GM21717 (cell line): ENCODE measurements around the gene PNPLA7.
"Not testable (repeated sequence)": the region's sequence is repeated elsewhere in the genome, so short reads cannot be mapped to it uniquely, and the experiment has no call there.

Experiments
- ATAC-seq: cut with Tn5 transposase; IDR thresholded peaks from one replicate; pipeline ENCODE4 v1.9.1; 2021; ENCODE audit warnings: mild to moderate bottlenecking, moderate library complexity; ENCODE audit not compliant: unreplicated experiment

PNPLA7 gene

GRCh38 chr9:137575716-137576411 lies 25.7 kb upstream of the PNPLA7 start:
- no peak for ATAC-seq

- ATAC-seq, result no peak
Measured at GRCh38 chr9:137575364-137575715, 25.1 kb upstream of the PNPLA7 start.

GRCh38 chr9:137574192-137574591 lies 24.0 kb upstream of the PNPLA7 start:
- no peak for ATAC-seq

- ATAC-seq, result no peak
Measured at GRCh38 chr9:137570566-137570965, 20.4 kb upstream of the PNPLA7 start.

GRCh38 chr9:137569609-137570203 lies 19.5 kb upstream of the PNPLA7 start:
- no peak for ATAC-seq

GRCh38 chr9:137568445-137568844 lies 18.2 kb upstream of the PNPLA7 start:
- not testable (repeated sequence) for ATAC-seq

- ATAC-seq, result no peak
Measured at GRCh38 chr9:137564817-137565411, 14.7 kb upstream of the PNPLA7 start.

- ATAC-seq, result no peak
Measured at GRCh38 chr9:137564134-137564533, 13.9 kb upstream of the PNPLA7 start.

GRCh38 chr9:137558127-137558526 lies 7.9 kb upstream of the PNPLA7 start:
- no peak for ATAC-seq

GRCh38 chr9:137556069-137556838 lies 6.1 kb upstream of the PNPLA7 start:
- no peak for ATAC-seq

GRCh38 chr9:137555179-137555578 lies 5.0 kb upstream of the PNPLA7 start:
- ATAC-seq, result no peak

GRCh38 chr9:137554349-137554748 lies 4.1 kb upstream of the PNPLA7 start:
- ATAC-seq, result no peak

GRCh38 chr9:137553654-137554053 lies 3.5 kb upstream of the PNPLA7 start:
- not testable (repeated sequence) for ATAC-seq

- ATAC-seq, result peak; percentile 27
Measured at GRCh38 chr9:137552022-137552768, 2.0 kb upstream of the PNPLA7 start.

- ATAC-seq, result peak; percentile 78
Measured at GRCh38 chr9:137551264-137552021, 1.2 kb upstream of the PNPLA7 start, which contains the start of gene MRPL41. TSS of gene MRPL41 (plus strand) at chr9:137551879. CDS start at chr9:137552082, 203 bp downstream.

- not testable (repeated sequence) for ATAC-seq
Measured at GRCh38 chr9:137550958-137551263, 709 bp upstream of the PNPLA7 start.

GRCh38 chr9:137547687-137548543 lies 2.3 kb downstream of the PNPLA7 start:
- ATAC-seq, result no peak

GRCh38 chr9:137545123-137545522 lies 5.1 kb downstream of the PNPLA7 start:
- ATAC-seq, result no peak

- no peak for ATAC-seq
Measured at GRCh38 chr9:137544176-137544760, 5.9 kb downstream of the PNPLA7 start.
